NCI-H526 treated with DMSO at 0.1 percent for 48 hours (cell line): Measurements from ENCODE around the gene ASB8.

Experiments used
- DNase-seq: peaks from one replicate; lab custom pipeline; 2025; lab: John Stamatoyannopoulos, UW

The ASB8 gene

DNA sequence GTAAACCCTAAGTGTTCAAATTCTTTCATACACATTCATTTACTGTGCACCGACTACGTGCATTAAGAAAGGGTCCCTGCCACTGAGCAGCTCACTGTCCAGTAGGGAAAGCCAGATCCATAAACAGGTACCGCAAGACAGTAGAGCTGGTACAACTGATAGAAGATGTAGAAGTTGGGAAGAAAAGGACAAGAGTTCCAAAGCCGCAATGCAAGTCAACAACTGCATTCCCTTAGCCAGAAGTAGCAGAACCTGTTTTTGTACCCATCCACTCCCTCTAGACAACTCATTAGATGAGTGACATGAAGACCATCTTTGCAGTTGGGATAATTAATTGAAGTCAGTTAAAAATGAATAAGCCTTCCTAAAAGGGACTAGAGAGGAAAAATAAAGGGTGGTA lies 52.8 kb downstream of the ASB8 start:
- no peak for DNase-seq
